ENCODE data around the gene RCAN2.

Gene RCAN2

DNA sequence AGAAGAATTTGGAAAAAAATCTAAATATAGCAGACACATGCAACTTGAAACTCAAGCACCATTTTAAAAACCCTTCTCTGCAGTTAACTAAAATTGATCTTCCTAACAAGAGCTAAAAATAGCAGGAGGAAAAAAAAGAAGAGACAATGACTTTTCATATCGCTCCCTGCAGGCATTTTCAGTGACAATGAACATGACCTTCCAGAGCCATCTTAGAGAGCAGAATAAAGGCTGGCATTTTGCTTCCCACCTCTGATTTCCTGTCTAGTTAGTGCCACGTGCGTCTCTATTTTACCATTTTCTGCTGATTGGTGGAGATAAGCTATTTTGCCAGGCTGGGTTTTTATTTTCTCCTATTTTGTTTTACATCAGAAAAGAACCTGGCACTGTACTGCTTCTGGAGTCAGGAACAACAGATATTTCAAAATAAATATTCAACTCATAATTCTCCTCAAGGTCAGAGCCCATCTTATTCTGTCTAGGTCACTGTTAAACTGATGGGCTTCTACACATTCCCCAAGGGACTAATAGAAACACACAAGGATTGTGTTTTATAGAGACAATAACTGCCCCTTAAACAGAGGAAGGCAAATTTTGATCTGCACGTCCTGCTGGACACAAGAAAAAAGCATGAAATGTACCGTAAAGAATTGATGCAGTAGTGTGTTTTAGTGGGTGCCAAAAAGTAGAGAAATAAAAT lies 250.2 kb downstream of the RCAN2 start:
- Histone ChIP-seq H3K9ac (ENCODE audit: low read length in 2 of 2) (no peak overlapping the region), H3K36me3 (ENCODE audit: control insufficient read depth in 2 of 2, insufficient read depth in 2 of 2, low read length in 2 of 2) (peaks cover 0 to 4% of the 10 kb centered on the region in 2 donors), H3K4me3 (ENCODE audit: low read length in 2 of 2) (no peak overlapping the region), H3K4me1 (ENCODE audit: control insufficient read depth, insufficient read depth, low read length) (no peaks in the 10 kb centered on the region), H3K9me3 (ENCODE audit: control insufficient read depth in 2 of 2, low read length in 2 of 2) (no peaks in the 10 kb centered on the region), H3K27me3 (ENCODE audit: control insufficient read depth in 1 of 2, insufficient read depth in 2 of 2, low read length in 2 of 2) (no peaks in the 10 kb centered on the region), H3K27ac (ENCODE audit: low read length) (no peak overlapping the region)

- no peak overlapping the region for H3K4me3 ChIP-seq (ENCODE audit: low read length in 2 of 2)
- peaks cover 8% of the 10 kb centered on the region for H3K4me1 ChIP-seq (ENCODE audit: control insufficient read depth, insufficient read depth, low read length)
- peaks cover 0 to 4% of the 10 kb centered on the region in 2 donors for H3K36me3 ChIP-seq (ENCODE audit: control insufficient read depth in 2 of 2, insufficient read depth in 2 of 2, low read length in 2 of 2)
- H3K9ac ChIP-seq (ENCODE audit: low read length in 2 of 2): no peak overlapping the region
- H3K9me3 ChIP-seq (ENCODE audit: control insufficient read depth in 2 of 2, low read length in 2 of 2): no peaks in the 10 kb centered on the region
- H3K27ac ChIP-seq (ENCODE audit: low read length): no peak overlapping the region
- H3K27me3 ChIP-seq (ENCODE audit: control insufficient read depth in 1 of 2, insufficient read depth in 2 of 2, low read length in 2 of 2): no peaks in the 10 kb centered on the region
These were observed 254.5 kb downstream of the RCAN2 start for GRCh38 chr6:46236752-46237151.

- no peak overlapping the region for H3K4me3 ChIP-seq (ENCODE audit: low read length in 2 of 2)
- H3K27ac ChIP-seq (ENCODE audit: low read length): no peak overlapping the region
- H3K27me3 ChIP-seq (ENCODE audit: control insufficient read depth in 1 of 2, insufficient read depth in 2 of 2, low read length in 2 of 2): no peaks in the 10 kb centered on the region
- no peaks in the 10 kb centered on the region for H3K9me3 ChIP-seq (ENCODE audit: control insufficient read depth in 2 of 2, low read length in 2 of 2)
- H3K36me3 ChIP-seq (ENCODE audit: control insufficient read depth in 2 of 2, insufficient read depth in 2 of 2, low read length in 2 of 2): peaks cover 0 to 4% of the 10 kb centered on the region in 2 donors
- no peak overlapping the region for H3K9ac ChIP-seq (ENCODE audit: low read length in 2 of 2)
- H3K4me1 ChIP-seq (ENCODE audit: control insufficient read depth, insufficient read depth, low read length): peaks cover 8% of the 10 kb centered on the region
These were observed 256.0 kb downstream of the RCAN2 start for GRCh38 chr6:46235242-46235641.

DNA sequence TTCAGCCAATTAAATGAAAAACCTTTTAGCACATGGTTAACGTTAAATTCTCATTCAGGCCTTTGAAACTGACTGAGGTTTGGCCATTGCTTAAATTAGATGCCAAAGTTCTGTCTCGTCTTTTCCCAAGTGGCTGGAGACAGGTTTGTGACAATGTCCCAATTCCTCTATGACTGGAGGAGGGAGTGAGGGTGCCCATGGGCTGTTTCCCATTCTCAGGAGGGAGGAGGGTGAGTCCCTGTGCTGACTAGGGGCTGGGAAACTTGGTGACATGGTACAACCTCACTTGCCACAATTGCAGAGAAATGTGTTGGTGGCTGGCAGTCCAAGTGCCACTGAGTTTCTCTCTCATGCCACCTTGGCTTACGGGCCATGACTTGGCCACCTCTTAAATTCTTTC lies 256.5 kb downstream of the RCAN2 start:
- no peaks in the 10 kb centered on the region for H3K9me3 ChIP-seq (ENCODE audit: control insufficient read depth in 2 of 2, low read length in 2 of 2)
- peak overlapping the region; percentile 25 for H3K27ac ChIP-seq (ENCODE audit: low read length)
- H3K4me3 ChIP-seq (ENCODE audit: low read length in 2 of 2): no peak overlapping the region
- H3K36me3 ChIP-seq (ENCODE audit: control insufficient read depth in 2 of 2, insufficient read depth in 2 of 2, low read length in 2 of 2): peaks cover 0 to 4% of the 10 kb centered on the region in 2 donors
- H3K27me3 ChIP-seq (ENCODE audit: control insufficient read depth in 1 of 2, insufficient read depth in 2 of 2, low read length in 2 of 2): no peaks in the 10 kb centered on the region
- no peak overlapping the region for H3K9ac ChIP-seq (ENCODE audit: low read length in 2 of 2)
- peaks cover 8% of the 10 kb centered on the region for H3K4me1 ChIP-seq (ENCODE audit: control insufficient read depth, insufficient read depth, low read length)

- Histone ChIP-seq H3K4me1 (ENCODE audit: control insufficient read depth, insufficient read depth, low read length) (peaks cover 8% of the 10 kb centered on the region), H3K4me3 (ENCODE audit: low read length in 2 of 2) (no peak overlapping the region), H3K27ac (ENCODE audit: low read length) (peak overlapping the region; percentile 25), H3K9ac (ENCODE audit: low read length in 2 of 2) (no peak overlapping the region), H3K9me3 (ENCODE audit: control insufficient read depth in 2 of 2, low read length in 2 of 2) (no peaks in the 10 kb centered on the region), H3K36me3 (ENCODE audit: control insufficient read depth in 2 of 2, insufficient read depth in 2 of 2, low read length in 2 of 2) (peaks cover 0 to 4% of the 10 kb centered on the region in 2 donors), H3K27me3 (ENCODE audit: control insufficient read depth in 1 of 2, insufficient read depth in 2 of 2, low read length in 2 of 2) (no peaks in the 10 kb centered on the region)
These were observed 257.1 kb downstream of the RCAN2 start for GRCh38 chr6:46234156-46234556.

- no peak overlapping the region for H3K27ac ChIP-seq (ENCODE audit: low read length)
These were observed 258.1 kb downstream of the RCAN2 start for GRCh38 chr6:46233129-46233528.

GRCh38 chr6:46222286-46222685 lies 269.0 kb downstream of the RCAN2 start:
- H3K27me3 ChIP-seq (ENCODE audit: control insufficient read depth in 1 of 2, insufficient read depth in 2 of 2, low read length in 2 of 2): no peaks in the 10 kb centered on the region
- H3K9me3 ChIP-seq (ENCODE audit: control insufficient read depth in 2 of 2, low read length in 2 of 2): no peaks in the 10 kb centered on the region
- no peak overlapping the region for H3K9ac ChIP-seq (ENCODE audit: low read length in 2 of 2)

More at GRCh38 chr6:46233129-46233528, 258.1 kb downstream of the RCAN2 start:
- Histone ChIP-seq H3K4me1 (ENCODE audit: control insufficient read depth, insufficient read depth, low read length) (peaks cover 8% of the 10 kb centered on the region), H3K9me3 (ENCODE audit: control insufficient read depth in 2 of 2, low read length in 2 of 2) (no peaks in the 10 kb centered on the region), H3K27me3 (ENCODE audit: control insufficient read depth in 1 of 2, insufficient read depth in 2 of 2, low read length in 2 of 2) (no peaks in the 10 kb centered on the region), H3K36me3 (ENCODE audit: control insufficient read depth in 2 of 2, insufficient read depth in 2 of 2, low read length in 2 of 2) (peaks cover 0 to 4% of the 10 kb centered on the region in 2 donors), H3K4me3 (ENCODE audit: low read length in 2 of 2) (no peak overlapping the region), H3K9ac (ENCODE audit: low read length in 2 of 2) (no peak overlapping the region)

DNA sequence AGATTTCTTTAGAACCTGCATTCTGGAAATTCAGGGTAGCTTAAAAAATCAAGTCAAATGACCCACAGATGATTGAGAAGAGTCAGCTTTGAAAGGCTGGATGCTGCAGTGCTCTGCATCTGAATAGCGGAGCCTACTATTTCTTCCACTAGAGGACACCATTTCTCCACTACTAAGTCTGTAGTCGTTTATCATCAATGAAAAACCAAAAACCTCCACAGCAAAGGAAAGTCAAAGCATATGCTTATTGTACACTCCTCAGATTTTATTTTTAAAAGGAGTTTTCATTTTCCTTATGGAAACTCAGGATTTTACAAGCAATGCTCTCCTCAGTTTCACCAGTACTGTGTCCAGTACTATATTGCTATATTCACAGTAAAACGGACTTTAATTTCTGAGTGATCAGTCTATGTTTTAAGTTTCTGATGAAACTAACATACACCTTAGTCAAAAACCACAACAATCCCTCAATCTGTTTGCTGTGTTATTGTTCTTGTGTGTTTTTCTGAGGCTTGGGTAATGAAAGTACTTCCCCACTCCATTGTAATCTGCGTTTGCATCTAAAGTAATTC lies 269.9 kb downstream of the RCAN2 start:
- H3K4me3 ChIP-seq (ENCODE audit: low read length in 2 of 2): no peak overlapping the region
- H3K9ac ChIP-seq (ENCODE audit: low read length in 2 of 2): no peak overlapping the region
- H3K27ac ChIP-seq (ENCODE audit: low read length): no peak overlapping the region
- H3K4me1 ChIP-seq (ENCODE audit: control insufficient read depth, insufficient read depth, low read length): no peaks in the 10 kb centered on the region
- H3K9me3 ChIP-seq (ENCODE audit: control insufficient read depth in 2 of 2, low read length in 2 of 2): no peaks in the 10 kb centered on the region
- no peaks in the 10 kb centered on the region for H3K36me3 ChIP-seq (ENCODE audit: control insufficient read depth in 2 of 2, insufficient read depth in 2 of 2, low read length in 2 of 2)
- no peaks in the 10 kb centered on the region for H3K27me3 ChIP-seq (ENCODE audit: control insufficient read depth in 1 of 2, insufficient read depth in 2 of 2, low read length in 2 of 2)

More at GRCh38 chr6:46222286-46222685, 269.0 kb downstream of the RCAN2 start:
- no peak overlapping the region for H3K27ac ChIP-seq (ENCODE audit: low read length)
- H3K4me3 ChIP-seq (ENCODE audit: low read length in 2 of 2): no peak overlapping the region
- no peaks in the 10 kb centered on the region for H3K36me3 ChIP-seq (ENCODE audit: control insufficient read depth in 2 of 2, insufficient read depth in 2 of 2, low read length in 2 of 2)
- H3K4me1 ChIP-seq (ENCODE audit: control insufficient read depth, insufficient read depth, low read length): no peaks in the 10 kb centered on the region

GRCh38 chr6:46220352-46221221 lies 270.7 kb downstream of the RCAN2 start:
- no peak overlapping the region for H3K4me3 ChIP-seq (ENCODE audit: low read length in 2 of 2)
- H3K9ac ChIP-seq (ENCODE audit: low read length in 2 of 2): no peak overlapping the region
- no peaks in the 10 kb centered on the region for H3K4me1 ChIP-seq (ENCODE audit: control insufficient read depth, insufficient read depth, low read length)
- H3K36me3 ChIP-seq (ENCODE audit: control insufficient read depth in 2 of 2, insufficient read depth in 2 of 2, low read length in 2 of 2): no peaks in the 10 kb centered on the region
- no peak overlapping the region for H3K27ac ChIP-seq (ENCODE audit: low read length)
- no peaks in the 10 kb centered on the region for H3K27me3 ChIP-seq (ENCODE audit: control insufficient read depth in 1 of 2, insufficient read depth in 2 of 2, low read length in 2 of 2)
- no peaks in the 10 kb centered on the region for H3K9me3 ChIP-seq (ENCODE audit: control insufficient read depth in 2 of 2, low read length in 2 of 2)

- no peaks in the 10 kb centered on the region for H3K36me3 ChIP-seq (ENCODE audit: control insufficient read depth in 2 of 2, insufficient read depth in 2 of 2, low read length in 2 of 2)
- no peaks in the 10 kb centered on the region for H3K27me3 ChIP-seq (ENCODE audit: control insufficient read depth in 1 of 2, insufficient read depth in 2 of 2, low read length in 2 of 2)
- no peak overlapping the region for H3K27ac ChIP-seq (ENCODE audit: low read length)
- H3K9ac ChIP-seq (ENCODE audit: low read length in 2 of 2): no peak overlapping the region
- no peaks in the 10 kb centered on the region for H3K4me1 ChIP-seq (ENCODE audit: control insufficient read depth, insufficient read depth, low read length)
- no peaks in the 10 kb centered on the region for H3K9me3 ChIP-seq (ENCODE audit: control insufficient read depth in 2 of 2, low read length in 2 of 2)
- no peak overlapping the region for H3K4me3 ChIP-seq (ENCODE audit: low read length in 2 of 2)
These were observed 271.6 kb downstream of the RCAN2 start for GRCh38 chr6:46219661-46220060.
